ENCODE measurements around the gene MORN1.

The MORN1 gene

DNA sequence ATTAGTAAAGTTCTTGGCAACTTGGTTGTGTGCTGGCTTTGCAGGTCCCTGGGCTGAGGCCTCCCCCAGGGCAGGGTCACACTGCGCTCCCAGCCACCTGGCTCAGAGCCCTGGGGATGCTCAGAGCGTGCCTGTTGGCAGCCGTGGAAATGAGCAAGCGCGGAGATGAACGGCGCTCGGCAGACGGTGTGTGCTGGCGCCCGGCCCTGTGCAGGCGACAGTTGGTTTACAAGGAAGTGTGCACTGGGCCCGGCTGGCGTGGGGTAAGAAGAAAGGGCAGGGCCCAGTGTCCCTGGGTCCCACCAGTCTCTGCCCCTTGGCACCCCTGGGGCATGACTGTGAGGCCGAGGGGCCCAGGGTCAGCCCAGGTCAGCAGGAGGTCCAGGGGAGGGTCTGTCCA is 46.7 kb upstream of the MORN1 start:
- TF ChIP-seq CSDC2 (CRISPR knock-in tag; IDR thresholded peaks at IDR 0.05) (no peak), PPARA (CRISPR knock-in tag; IDR thresholded peaks at IDR 0.05; ENCODE audit: borderline replicate concordance) (no peak), SNAI2 (CRISPR knock-in tag; IDR thresholded peaks at IDR 0.05) (no peak), ZFP3 (CRISPR knock-in tag; IDR thresholded peaks at IDR 0.05) (no peak), OSR1 (CRISPR knock-in tag; IDR thresholded peaks at IDR 0.05) (no peak)
- ATAC-seq = no peak

DNA sequence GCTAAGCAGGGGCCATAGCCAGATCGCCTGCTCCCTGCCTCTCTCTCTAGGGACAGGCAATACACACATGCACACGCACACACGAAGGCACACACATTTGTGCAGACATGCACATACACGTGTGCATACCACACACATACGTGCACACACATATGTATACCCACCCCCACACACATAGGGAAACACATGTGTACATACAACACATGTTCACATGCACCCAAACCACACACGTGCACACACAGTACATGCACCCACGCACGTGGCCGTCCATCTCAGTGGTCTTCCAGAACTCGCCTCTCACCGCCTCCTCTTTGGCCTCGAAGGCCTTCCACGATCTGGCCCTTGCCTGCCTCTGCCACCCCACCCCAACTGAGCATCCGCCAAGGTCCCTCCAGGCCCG is 46.3 kb upstream of the MORN1 start:
- TF ChIP-seq, protein P1, sequence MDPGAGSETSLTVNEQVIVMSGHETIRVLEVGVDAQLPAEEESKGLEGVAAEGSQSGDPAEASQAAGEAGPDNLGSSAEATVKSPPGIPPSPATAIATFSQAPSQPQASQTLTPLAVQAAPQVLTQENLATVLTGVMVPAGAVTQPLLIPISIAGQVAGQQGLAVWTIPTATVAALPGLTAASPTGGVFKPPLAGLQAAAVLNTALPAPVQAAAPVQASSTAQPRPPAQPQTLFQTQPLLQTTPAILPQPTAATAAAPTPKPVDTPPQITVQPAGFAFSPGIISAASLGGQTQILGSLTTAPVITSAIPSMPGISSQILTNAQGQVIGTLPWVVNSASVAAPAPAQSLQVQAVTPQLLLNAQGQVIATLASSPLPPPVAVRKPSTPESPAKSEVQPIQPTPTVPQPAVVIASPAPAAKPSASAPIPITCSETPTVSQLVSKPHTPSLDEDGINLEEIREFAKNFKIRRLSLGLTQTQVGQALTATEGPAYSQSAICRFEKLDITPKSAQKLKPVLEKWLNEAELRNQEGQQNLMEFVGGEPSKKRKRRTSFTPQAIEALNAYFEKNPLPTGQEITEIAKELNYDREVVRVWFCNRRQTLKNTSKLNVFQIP (CRISPR knock-in tag; IDR thresholded peaks at IDR 0.05; ENCODE audit: borderline replicate concordance, low read depth) = no peak
- no peak for TF ChIP-seq ESRRG (CRISPR knock-in tag; IDR thresholded peaks at IDR 0.05)
- TF ChIP-seq, protein P2, sequence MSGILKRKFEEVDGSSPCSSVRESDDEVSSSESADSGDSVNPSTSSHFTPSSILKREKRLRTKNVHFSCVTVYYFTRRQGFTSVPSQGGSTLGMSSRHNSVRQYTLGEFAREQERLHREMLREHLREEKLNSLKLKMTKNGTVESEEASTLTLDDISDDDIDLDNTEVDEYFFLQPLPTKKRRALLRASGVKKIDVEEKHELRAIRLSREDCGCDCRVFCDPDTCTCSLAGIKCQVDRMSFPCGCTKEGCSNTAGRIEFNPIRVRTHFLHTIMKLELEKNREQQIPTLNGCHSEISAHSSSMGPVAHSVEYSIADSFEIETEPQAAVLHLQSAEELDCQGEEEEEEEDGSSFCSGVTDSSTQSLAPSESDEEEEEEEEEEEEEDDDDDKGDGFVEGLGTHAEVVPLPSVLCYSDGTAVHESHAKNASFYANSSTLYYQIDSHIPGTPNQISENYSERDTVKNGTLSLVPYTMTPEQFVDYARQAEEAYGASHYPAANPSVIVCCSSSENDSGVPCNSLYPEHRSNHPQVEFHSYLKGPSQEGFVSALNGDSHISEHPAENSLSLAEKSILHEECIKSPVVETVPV (CRISPR knock-in tag; IDR thresholded peaks at IDR 0.05) = no peak
- TF ChIP-seq PPARA (CRISPR knock-in tag; IDR thresholded peaks at IDR 0.05; ENCODE audit: borderline replicate concordance) = no peak
- ATAC-seq = no peak

DNA sequence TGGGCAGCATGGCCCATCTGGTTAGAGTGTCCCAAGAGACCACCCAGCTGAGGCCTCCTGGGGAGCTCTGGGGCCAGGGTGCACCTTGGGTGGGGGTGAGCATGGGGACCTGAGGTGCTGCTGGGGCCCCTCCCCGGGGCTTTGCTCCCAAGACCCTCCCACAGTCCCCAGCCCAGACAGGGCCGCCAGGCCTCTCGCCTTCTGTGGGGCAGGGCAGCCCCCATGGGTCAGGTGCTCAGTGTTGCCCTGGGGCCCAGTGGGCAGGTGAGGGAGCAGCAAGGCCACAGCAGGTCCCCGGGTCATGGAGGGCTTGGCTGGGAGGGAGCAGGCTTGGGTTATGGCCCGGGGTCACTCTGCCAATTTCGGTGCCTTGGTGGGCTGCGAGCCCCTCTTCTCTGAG is 45.5 kb upstream of the MORN1 start:
- TF ChIP-seq, protein P2 (CRISPR knock-in tag; IDR thresholded peaks at IDR 0.05) = no peak
- TF ChIP-seq ZC3H10 (CRISPR knock-in tag; IDR thresholded peaks at IDR 0.05) = no peak
- no peak for ATAC-seq

DNA sequence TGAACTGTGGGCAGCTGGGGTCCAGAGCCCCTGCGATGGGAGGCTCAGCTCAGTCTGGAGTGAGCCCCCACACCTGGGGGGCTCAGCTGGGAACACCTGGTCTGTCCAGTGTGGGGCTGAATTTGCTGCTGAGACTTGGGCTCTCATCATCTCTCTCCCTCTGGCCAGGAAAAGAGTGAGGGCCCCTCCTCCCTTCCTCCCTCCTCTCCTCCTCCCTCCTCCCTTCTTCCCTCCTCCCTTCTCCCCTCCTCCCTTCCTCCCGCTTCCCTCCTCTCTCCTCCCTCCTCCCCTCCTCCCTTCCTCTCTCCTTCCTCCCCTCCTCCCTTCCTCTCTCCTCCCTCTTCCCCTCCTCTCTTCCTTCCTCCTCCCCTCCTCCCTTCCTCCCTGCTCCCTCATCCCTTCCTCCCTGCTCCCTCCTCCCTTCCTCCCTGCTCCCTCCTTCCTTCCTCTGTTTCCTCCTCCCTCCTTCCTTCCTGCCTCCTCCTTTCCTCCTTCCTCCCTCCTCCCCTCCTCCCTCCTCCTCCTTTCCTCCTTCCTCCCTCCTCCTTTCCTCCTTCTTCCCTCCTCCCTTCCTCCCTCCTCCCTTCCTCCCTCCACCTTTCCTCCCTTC is 44.5 kb upstream of the MORN1 start:
- no peak for ATAC-seq
- no peak for TF ChIP-seq ISL1 (CRISPR knock-in tag; IDR thresholded peaks at IDR 0.05)
- no peak for TF ChIP-seq TCF4 (CRISPR knock-in tag; IDR thresholded peaks at IDR 0.05; ENCODE audit: borderline replicate concordance)
- TF ChIP-seq, protein P1 (CRISPR knock-in tag; IDR thresholded peaks at IDR 0.05; ENCODE audit: borderline replicate concordance, low read depth) = no peak
- TF ChIP-seq GLIS3 (CRISPR knock-in tag; IDR thresholded peaks at IDR 0.05) = no peak
- TF ChIP-seq OSR1 (CRISPR knock-in tag; IDR thresholded peaks at IDR 0.05) = no peak
- TF ChIP-seq, protein P3, sequence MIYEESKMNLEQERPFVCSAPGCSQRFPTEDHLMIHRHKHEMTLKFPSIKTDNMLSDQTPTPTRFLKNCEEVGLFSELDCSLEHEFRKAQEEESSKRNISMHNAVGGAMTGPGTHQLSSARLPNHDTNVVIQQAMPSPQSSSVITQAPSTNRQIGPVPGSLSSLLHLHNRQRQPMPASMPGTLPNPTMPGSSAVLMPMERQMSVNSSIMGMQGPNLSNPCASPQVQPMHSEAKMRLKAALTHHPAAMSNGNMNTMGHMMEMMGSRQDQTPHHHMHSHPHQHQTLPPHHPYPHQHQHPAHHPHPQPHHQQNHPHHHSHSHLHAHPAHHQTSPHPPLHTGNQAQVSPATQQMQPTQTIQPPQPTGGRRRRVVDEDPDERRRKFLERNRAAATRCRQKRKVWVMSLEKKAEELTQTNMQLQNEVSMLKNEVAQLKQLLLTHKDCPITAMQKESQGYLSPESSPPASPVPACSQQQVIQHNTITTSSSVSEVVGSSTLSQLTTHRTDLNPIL (CRISPR knock-in tag; IDR thresholded peaks at IDR 0.05; ENCODE audit: low read depth) = no peak
- TF ChIP-seq ZC3H10 (CRISPR knock-in tag; IDR thresholded peaks at IDR 0.05) = no peak
- no peak for TF ChIP-seq ZFP3 (CRISPR knock-in tag; IDR thresholded peaks at IDR 0.05)
- no peak for TF ChIP-seq ZNF70 (CRISPR knock-in tag; IDR thresholded peaks at IDR 0.05)
- TF ChIP-seq ESRRG (CRISPR knock-in tag; IDR thresholded peaks at IDR 0.05) = no peak
- no peak for TF ChIP-seq BACH2 (CRISPR knock-in tag; IDR thresholded peaks at IDR 0.05; ENCODE audit: borderline replicate concordance)
- no peak for TF ChIP-seq ZFP30 (CRISPR knock-in tag; IDR thresholded peaks at IDR 0.05)
- no peak for TF ChIP-seq CSDC2 (CRISPR knock-in tag; IDR thresholded peaks at IDR 0.05)
- TF ChIP-seq PPARA (CRISPR knock-in tag; IDR thresholded peaks at IDR 0.05; ENCODE audit: borderline replicate concordance) = no peak
- TF ChIP-seq, protein P2 (CRISPR knock-in tag; IDR thresholded peaks at IDR 0.05) = no peak
- no peak for TF ChIP-seq SNAI2 (CRISPR knock-in tag; IDR thresholded peaks at IDR 0.05)
- no peak for TF ChIP-seq TOX (CRISPR knock-in tag; IDR thresholded peaks at IDR 0.05; ENCODE audit: borderline replicate concordance)
- no peak for TF ChIP-seq ZNF565 (CRISPR knock-in tag; conservative IDR thresholded peaks at IDR 0.05; ENCODE audit: low read depth)
- no peak for TF ChIP-seq ARNTL (CRISPR knock-in tag; IDR thresholded peaks at IDR 0.05; ENCODE audit: borderline replicate concordance, low read depth)
